Activated CD4-positive, alpha-beta T cell treated with anti-CD3 and anti-CD28 coated beads for 1 hour (primary cell): ENCODE data around the gene PITHD1.
"Not testable (repeated sequence)": the region's sequence is repeated elsewhere in the genome, so short reads cannot be mapped to it uniquely, and the experiment has no call there.

Experiments
- DNase-seq: peaks from one replicate; pipeline ENCODE4 v3.0.0-alpha.2; 2020

PITHD1 gene

DNA sequence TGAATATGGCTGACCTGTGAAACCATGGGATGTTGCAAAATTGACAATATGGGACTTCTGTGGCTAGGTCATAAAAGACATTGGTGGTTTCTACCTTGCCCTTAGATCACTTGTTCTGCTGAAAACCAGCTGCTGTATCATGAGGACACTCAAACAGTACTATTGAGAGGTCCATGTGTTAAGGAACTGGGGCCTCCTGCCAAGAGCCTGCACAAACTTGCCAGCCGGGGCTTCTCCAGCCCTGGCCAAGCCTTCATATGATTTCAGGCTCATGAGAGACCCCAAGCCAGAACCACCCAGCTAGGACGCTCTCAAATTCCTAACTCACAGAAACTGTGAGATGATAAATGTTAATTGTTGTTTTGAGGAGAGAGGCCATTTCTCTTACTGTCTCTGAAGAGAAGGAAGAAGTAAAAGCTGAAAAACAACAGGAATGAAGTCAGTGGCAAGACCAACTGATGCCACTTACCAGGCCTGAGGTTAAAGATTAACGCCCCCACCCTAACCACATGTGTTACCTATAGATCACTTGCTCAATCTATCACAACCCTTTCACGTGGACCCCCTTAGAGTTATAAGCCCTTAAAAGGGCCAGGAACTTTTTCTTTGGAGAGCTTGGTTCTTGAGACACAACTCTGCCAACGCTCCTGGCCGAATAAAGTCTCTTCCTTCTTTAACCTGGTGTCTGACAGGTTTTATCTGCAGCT, 3.9 kb upstream of the PITHD1 start:
- DNase-seq, result no peak

DNA sequence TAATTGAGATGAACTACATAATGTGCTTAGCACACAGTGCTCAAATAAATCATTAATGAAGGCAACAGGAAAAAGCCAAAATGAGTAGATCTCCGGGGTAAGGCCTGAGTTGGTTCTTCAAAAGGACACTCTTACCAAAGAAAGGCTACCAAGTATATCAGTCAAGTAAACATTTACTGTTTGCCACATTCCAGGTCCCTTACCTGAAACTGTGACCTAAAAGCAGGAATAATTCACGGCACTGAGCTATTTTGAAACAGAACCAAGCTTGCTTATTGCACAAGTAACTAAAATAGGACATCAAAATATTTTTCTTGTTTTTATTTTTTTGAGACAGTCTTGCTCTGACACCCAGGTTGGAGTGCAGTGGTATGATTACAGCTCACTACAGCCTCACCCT, 2.0 kb upstream of the PITHD1 start:
- DNase-seq, result no peak

DNA sequence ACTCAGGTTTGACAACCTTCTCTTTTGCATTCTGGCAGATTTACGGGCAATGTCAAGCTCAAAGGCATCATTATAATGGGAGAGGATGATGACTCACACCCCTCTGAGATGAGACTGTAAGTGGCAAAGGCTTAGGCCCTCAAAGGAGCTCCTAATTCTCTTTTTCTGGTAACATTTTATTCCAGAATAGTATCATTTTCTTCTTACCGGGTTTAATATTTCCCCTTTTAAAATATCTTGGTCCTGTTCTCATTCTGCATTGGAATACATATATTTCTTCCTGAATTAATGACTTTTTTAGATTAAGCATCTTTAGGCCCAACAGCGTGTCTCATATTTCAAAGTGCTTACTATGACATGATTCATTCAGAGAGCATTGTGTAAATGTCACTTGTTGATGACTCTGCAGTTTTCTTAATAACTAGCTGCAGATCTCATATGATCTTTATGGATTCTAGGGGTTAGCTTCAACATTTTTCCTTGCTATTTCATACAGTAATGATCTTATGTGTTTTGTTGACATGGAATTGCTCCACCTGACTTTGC, 1.7 kb downstream of the PITHD1 start:
- no peak for DNase-seq

DNA sequence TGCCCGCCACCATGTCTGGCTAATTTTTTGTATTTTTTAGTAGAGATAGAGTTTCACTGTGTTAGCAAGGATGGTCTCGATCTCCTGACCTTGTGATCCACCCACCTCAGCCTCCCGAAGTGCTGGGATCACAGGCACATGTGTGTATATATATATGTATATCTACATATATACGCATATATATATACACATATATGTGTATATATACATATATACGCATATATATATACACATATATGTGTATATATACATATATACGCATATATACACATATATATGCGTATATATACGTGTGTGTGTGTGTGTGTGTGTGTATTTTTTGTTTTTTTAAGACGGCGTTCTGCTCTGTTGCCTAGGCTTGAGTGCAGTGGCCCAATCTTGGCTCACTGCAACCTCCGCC, 4.9 kb downstream of the PITHD1 start:
- not testable (repeated sequence) for DNase-seq

DNA sequence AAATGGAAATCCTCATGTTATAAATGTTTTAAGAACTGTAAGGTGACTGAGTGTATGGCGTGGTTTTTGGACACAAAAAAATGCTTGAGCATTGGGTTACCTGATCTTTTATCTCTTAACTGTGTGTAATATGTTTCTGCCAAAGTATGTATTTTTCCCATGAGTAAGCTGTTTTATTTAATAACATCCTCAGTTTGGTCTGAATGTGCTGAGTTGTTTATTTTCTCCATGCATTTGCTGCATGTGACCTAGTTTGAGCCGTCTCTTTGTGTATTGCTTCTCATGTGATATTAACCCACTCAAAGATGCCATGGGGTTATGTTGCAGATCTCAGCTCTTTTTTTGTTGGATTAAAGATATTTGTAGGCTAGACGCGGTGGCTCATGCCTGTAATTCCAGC, 6.6 kb downstream of the PITHD1 start:
- DNase-seq, result no peak

DNA sequence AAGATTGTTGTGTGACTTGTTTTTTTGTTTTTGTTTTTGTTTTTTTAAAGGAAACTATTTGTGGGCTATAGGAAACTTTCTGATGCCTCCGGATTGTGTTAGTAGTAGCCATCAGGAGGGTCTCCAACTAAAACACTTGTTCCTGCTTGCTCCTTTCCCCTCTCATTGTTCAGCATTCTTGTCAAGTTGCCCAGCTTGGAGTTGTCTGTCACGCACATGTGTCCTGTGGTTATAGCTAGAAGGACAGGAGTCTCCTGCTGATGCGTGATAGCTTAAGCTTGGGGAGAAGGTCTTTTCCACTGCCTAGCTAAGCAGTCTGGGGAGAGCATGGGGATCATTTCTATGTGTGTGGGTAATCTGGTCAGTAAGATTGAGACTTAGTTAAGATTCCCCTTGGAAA, 9.5 kb downstream of the PITHD1 start:
- no peak for DNase-seq

DNA sequence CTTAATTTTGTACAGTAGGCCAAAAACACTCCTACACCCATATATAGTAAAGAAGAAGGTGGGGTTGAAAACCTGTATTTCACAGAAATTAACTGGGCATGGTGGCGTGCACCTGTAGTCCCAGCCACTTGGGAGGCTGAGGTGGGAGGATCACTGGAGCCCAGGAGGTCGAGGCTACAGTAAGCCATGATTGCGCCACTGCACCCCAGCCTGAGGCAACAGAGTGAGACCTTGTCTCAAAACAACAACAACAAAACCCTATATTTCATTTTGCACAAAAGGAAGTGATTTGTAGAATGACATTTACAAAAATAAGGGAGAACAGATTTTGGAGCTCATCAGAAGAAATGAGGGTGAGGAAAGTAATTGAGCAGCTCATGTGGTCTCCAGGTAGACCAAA, 10.5 kb downstream of the PITHD1 start:
- DNase-seq, result no peak

DNA sequence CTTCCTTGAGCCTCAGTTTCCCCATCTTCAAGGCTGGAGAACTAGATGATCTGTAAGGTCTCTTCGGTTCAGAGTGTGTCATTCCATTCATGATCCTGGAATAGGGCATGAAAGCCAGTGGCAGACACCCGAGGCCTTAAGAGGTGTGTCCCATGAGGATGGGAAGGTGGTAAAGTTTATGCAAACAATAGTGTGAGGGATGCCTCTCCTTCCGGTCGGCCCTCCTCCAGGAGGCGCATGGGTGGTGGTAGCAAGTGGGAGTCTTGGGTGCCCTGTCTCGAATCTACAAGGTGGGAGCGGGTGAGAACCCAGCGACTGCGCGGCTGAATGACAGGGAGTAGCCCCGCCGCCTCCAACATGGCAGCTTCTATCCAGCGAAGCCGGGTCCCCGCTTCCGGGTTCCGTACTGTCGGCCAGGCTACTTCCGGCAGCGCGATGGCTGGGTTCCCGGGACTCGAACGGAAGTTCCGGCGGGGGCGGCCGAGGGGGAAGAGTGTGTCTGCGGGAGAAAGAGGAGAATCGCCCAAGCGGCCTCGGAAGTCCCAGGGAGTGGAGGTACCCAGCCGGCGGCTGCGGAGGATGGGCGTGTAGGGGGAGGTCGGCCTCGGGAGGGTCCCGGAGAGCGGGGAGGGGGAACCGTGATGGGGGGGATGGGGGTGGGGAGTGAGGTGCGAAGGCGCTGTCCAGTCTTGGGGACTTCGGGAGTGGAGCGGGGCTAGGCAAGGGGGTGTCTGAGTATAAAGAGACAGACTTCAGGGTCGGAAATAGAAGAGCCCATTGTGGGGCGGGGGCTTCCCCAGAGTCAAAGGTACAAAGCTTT, 12.7 kb downstream of the PITHD1 start, which contains the start of gene LYPLA2:
Gene LYPLA2, plus strand, starts transcription at position 450 of the 820 bp plus-strand sequence. CDS start 1,538 bp downstream, outside the sequence.
- peak; percentile 74 for DNase-seq

DNA sequence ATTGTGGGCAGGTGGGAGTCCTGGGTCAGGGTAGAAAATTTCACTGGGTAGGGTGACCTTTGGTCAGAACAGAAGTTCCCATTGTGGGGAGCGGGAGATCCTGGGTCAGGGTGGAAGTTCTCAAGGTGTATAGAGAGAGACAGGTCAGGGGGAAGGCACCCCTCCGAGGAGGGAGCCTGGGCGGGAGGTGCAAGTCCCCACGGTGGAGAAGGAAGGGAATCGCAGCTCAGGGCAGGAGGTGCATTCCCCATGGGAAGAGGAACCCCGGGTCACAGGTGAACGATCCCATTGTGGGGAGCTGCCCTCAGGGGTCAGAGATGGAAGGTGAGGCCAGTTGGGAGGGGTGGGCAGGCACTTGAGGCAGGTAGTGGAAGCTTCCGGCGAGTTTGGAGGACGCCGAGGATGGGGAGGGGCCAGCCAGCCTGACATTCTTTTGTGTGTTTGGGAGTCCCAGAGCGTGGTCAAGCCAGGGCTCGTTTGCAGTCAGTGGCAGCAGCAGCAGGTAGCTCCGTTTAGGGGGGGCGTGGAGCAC, 13.4 kb downstream of the PITHD1 start:
- DNase-seq, result no peak

DNA sequence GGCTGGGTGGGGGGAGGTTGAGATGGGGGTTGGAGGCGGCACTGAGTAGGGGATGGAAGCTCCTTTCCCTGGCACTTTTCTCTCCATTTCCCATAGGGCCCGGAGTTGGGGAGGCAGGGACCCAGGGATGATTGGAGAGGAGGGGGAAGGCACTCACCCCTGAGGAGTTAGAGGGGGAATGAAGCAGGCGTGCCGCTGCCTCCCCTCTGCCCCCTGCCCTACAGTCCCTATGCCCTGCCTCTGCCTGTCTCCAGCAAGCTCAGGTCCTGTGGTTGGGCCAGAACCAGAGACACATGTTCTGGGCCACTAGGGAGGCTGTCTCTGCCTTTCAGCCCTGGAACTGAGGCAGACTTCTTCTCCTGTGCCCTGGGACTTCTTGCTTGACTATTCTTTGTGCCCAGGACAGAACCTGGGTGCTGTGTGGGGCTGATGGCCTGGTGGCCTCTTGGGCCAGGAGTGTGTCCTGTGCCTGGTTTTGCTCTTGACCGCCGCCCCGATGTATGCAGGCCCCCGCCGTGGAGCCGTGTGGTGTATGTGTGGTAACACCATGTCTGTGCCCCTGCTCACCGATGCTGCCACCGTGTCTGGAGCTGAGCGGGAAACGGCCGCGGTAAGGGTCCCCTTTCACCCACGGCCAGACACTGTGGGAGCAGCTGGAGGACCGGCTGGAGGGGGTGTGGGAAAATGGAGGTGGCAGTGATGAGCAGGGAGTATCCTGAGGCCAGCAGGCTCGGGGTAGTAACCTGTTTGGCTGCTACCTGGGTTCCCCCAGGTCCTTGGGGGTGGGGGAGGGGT, 14.1 kb downstream of the PITHD1 start:
- DNase-seq, result no peak

DNA sequence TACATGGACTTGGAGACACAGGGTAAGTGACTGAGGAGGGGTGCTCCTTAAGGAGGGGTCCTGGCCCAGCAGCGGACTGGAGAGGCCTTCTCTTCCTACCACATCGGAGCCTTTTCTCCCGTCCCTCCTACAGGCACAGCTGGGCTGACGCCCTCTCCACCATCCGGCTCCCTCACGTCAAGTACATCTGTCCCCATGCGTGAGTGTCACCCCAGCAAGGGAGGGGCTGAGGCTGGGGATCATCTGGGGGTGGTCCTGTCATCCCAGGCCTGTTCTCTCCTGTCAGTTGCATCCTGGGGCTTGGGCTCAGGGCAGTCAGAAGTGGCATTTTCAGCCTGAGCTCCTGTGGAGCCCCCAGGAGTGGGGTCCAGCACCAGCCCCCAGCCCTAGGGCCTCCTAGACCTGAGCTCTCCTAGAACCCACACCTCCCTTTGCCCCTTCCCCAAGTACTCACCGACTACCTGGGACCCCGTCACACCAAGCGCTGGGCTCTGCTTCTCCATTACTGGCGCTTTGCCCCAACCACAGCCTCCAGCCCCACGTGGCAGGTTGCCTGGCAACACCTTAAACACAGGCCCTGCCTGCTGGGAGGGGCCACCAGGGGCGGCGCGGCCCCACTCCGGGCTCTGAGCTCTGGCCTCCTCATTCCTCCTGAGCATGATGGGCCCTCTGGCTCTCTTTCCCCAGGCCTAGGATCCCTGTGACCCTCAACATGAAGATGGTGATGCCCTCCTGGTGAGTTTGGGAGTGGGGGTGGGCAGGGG, 15.0 kb downstream of the PITHD1 start:
- no peak for DNase-seq

DNA sequence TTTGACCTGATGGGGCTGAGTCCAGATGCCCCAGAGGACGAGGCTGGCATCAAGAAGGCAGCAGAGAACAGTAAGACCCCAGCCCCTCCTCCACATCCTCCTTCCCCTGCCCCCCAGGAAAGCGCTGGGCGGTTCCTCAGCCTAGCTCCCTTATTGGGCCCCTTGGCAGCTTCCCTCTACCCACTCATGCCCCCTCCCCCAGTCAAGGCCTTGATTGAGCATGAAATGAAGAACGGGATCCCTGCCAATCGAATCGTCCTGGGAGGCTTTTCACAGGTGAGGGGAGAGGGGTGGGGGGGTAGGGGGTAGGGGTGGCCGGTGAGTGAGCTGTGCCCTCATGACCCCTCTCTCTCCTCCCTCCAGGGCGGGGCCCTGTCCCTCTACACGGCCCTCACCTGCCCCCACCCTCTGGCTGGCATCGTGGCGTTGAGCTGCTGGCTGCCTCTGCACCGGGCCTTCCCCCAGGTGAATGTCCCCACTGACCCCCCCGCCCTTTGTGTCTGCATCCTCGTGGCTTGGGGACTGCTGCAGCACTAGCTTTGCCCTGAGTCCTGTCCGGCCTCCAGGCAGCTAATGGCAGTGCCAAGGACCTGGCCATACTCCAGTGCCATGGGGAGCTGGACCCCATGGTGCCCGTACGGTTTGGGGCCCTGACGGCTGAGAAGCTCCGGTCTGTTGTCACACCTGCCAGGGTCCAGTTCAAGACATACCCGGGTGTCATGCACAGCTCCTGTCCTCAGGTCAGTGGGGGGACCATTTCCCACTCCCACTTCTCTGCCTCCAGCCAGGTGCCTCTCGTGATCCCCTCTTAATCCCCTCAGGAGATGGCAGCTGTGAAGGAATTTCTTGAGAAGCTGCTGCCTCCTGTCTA, 15.9 kb downstream of the PITHD1 start:
- DNase-seq, result no peak

DNA sequence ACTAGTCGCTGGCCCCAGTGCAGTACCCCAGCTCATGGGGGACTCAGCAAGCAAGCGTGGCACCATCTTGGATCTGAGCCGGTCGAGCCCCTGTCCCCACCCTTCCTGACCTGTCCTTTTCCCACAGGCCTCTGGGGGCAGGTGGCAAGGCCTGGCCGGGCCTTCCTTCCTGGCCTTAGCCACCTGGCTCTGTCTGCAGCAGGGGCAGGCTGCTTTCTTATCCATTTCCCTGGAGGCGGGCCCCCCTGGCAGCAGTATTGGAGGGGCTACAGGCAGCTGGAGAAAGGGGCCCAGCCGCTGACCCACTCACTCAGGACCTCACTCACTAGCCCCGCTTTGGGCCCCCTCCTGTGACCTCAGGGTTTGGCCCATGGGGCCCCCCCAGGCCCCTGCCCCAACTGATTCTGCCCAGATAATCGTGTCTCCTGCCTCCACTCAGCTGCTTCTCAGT, 16.5 kb downstream of the PITHD1 start:
- DNase-seq, result not testable (repeated sequence)

DNA sequence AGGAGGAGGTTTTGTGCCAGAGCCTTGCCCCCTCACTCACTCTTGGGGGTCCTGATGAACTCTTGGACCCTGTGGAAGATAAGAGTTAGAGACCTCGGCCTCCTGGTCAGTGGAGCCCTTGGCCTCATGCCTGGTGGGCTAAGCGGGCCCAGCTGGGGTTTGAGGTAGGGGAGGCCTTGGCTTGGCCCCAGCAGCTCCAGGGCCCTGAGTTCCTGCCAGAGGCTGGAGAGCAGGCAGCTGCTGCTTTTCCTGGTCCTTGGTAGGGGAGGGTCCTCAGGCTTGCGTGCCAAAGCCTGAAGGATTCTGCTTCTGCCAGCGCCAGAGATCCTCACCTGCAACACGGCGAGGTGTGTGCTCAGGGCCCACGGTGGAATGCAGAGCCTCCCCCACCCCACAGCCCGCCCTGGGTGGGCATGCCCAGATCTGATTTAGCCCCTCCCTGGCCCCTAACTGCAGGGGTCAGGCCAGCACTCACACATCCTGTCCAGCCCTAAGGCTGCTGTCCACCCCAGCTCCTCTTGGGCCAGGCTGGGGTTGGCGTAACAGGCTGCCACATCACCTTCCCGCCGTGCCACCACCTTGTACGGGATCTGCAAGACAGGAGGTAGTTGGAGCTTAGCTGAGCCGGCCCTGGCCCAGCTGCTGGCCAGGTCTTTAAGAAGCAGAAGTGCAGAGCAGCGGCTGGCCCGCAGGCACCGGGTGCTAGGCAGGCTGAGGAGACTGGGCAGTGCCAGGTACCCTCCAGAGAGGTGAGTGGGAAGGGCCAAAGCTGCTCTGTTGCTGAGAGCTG, 17.7 kb downstream of the PITHD1 start:
- DNase-seq, result no peak

DNA sequence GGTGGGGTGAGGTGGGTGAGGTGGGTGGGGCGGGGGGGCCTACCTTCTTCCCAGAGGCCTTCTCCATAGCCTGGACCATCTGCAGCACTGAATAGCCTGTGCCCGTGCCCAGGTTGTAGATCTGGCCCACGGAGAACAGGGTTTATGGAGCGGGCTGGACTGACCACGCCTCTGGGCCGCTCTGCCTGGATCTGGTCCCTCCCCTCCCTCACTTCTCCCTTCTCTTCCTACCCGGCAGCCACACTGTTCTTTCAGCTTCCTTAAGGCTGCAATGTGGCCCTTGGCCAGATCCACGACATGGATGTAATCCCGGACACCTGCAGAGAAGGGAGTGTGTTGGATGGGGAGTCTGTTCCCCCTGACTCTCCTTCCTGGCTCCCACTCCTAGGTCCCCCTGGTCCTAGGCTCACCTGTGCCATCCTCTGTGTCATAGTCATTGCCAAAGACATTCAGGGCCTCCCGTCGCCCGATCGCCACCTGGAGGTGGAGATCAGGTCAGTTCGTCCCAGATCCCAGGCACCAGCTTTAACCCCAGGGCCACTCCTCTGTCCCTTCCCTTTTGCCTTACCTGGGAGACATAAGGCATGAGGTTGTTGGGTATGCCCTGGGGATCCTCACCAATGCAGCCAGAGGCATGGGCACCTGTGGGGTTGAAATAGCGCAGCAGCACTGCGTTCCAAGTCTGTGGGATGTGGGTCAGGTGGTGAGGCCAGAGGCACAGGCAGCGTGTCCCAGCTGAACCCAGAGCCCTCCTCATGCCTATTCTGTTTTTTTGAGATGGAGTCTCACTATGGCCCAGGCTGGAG, 18.5 kb downstream of the PITHD1 start:
- no peak for DNase-seq

DNA sequence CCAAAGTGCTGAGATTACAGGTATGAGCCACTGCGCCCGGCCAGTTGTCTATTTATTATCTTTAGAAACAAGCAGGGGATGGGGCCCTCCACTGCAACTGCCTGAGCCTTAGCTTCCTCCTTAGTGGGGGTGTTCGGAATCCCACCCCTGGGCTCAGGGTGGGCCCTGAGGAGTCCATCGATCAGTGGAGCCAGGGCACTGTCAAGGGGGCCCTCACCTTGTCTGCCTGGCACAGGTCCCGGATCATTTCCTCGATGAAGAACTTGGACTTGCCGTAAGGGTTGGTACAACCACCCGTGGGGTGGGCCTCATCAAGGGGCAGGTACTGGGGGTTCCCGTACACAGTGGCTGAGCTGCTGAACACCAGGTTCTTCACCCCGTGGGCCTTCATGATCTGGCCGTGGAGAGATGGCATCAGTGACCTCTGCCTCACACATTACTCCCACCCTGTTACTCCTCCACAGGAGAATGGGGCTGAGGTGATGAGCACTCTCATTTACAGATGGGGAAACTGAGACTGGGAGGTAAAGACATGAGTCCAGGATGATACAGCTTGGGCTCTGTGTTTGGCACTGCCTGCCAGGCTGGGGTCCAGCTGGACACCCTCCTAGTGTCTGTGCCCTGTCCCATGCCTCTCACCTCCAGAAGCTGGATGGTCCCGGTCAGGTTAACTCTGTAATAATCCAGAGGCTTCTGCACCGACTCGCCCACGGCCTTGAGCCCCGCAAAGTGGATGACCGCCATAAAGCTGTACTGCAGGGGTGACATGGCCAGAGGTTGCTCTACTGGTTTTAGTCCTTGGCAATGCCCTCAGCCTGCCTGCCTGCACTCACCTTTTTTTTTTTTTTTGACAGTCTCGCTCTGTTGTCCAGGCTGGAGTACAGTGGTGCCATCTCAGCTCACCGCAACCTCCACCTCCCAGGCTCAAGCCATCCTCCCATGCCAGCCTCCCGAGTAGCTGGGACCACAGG, 19.5 kb downstream of the PITHD1 start:
- no peak for DNase-seq

DNA sequence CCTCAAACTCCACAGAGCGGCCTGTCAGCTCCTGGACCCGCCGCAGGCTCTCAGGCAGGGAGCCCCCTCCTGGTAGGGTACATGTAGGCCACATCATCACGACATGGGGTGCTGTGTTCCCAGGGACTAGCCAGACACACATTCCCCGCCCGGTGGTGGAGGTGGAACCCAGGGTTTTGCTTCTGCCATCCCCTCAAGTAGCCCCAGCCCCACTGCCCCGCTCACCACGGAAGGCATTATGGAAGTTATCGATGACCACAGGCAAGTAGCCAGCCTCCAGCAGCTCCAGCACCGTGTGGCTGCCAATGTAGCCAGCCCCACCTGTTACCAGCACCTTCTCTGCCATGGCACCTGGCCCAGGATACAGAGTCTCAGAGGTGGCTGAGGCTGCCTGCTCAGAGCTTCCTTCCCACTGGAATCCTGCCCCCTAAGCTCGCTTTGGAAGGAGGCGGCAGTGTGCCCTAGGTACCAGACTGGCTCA, 20.5 kb downstream of the PITHD1 start:
- no peak for DNase-seq

DNA sequence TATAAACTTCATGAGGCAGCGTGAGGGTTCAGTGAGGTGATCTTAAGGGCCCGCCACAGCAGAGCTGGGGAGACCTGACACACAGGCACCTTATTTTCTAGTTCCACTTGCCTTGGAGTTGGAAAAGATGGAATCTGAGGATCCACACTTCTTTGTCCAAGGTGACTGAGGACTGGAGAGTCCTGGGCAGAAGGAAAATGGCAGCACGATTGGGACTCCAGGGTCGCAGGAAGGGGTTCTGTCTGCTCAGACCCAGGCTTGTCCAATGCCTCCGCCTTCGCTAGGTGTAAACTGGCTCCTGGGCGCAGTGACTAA, 21.0 kb downstream of the PITHD1 start:
- no peak for DNase-seq
